ENCODE measurements around the gene CHD2. TPM values are rescaled to one million over a fixed set of nuclear protein-coding genes. Genes with fewer than 3 reads are reported as not detected.

Gene CHD2
- total and polyA plus RNA-seq, 2 donors (not counting 3 experiments of a cell fraction or from before 2014, with no cell fraction given), result 53.8 to 97.9 TPM

DNA sequence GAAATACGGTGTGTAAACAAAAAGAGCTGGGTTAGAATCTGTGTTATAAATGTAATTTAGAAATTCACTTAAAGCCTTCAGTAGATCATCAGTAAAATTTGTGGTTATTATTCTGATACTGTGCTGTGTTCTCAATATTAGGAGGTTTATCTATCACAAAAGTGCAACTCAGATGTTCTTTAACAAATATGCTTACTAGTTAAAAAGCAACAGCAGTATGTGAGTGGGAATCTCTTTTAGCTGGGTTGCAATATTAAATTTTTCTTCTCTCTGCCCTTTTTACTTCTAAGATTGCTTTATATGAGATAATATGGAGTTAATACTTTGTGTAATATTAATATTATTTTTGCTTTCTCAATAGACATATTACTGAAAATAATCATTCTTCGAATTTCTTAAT is 53.4 kb downstream of the CHD2 start:
- CTCF ChIA-PET, result interaction anchor here (0.9 to 1.4 kb wide), 4 partner anchors 11 to 25 kb away, joined by 3 read pairs; no protein-coding TSS in a partner anchor
- Histone ChIP-seq H4K20me1 (replicated peaks; ENCODE audit: control insufficient read depth, extremely low read depth, insufficient read depth, low read length) (peaks cover 2% of the 10 kb centered on the region), H2AFZ (ENCODE audit: low read depth, low read length) (no peak overlapping the region), H3K79me2 (ENCODE audit: control insufficient read depth, insufficient read depth, low read length) (peaks cover 50% of the 10 kb centered on the region), H3K27me3 (ENCODE audit: control insufficient read depth in 2 of 2, insufficient read depth in 2 of 2, low read length in 2 of 2) (no peaks in the 10 kb centered on the region), H3K36me3 (ENCODE audit: control insufficient read depth in 2 of 2, extremely low read depth in 1 of 2, insufficient read depth in 2 of 2, low read length in 2 of 2) (peaks cover 28 to 70% of the 10 kb centered on the region in 2 experiments), H3K27ac (ENCODE audit: insufficient read depth, low read depth, low read length) (no peak overlapping the region), H3K4me1 (ENCODE audit: control insufficient read depth, extremely low read depth, insufficient read depth, low read length) (peaks cover 2% of the 10 kb centered on the region), H3K9me3 (replicated peaks; ENCODE audit: control insufficient read depth, insufficient read depth, low read length) (peaks cover 8% of the 10 kb centered on the region), H3K4me2 (ENCODE audit: insufficient read depth, low read length) (no peak overlapping the region), H3K9ac (replicated peaks; ENCODE audit: extremely low read depth, insufficient read depth, low read length) (no peak overlapping the region), H3K9me1 (replicated peaks; ENCODE audit: control insufficient read depth, extremely low read depth, insufficient read depth, low read length) (no peaks in the 10 kb centered on the region), H3K4me3 (replicated peaks in 1 of 3; ENCODE audit: insufficient read depth in 1 of 3, low read depth in 1 of 3, low read length in 3 of 3) (no peak overlapping the region)
- DNase-seq (ENCODE audit: low read depth, low spot score) (no peak), FAIRE-seq (no peak)
- dilution Hi-C loops (cut with MboI; ENCODE audit: extremely low pct_ligation_motif_present, low sequenced_read_pairs) (no loop called here), intact Hi-C loops (cut with micrococcal nuclease) (loop anchor here (2.0 kb wide), 1 partner anchor 15 kb away; no protein-coding TSS in a partner anchor)
- TF ChIP-seq MYC (IDR thresholded peaks at IDR 0.05; ENCODE audit: low read depth, low read length), result no peak
- TF ChIP-seq, protein P1, sequence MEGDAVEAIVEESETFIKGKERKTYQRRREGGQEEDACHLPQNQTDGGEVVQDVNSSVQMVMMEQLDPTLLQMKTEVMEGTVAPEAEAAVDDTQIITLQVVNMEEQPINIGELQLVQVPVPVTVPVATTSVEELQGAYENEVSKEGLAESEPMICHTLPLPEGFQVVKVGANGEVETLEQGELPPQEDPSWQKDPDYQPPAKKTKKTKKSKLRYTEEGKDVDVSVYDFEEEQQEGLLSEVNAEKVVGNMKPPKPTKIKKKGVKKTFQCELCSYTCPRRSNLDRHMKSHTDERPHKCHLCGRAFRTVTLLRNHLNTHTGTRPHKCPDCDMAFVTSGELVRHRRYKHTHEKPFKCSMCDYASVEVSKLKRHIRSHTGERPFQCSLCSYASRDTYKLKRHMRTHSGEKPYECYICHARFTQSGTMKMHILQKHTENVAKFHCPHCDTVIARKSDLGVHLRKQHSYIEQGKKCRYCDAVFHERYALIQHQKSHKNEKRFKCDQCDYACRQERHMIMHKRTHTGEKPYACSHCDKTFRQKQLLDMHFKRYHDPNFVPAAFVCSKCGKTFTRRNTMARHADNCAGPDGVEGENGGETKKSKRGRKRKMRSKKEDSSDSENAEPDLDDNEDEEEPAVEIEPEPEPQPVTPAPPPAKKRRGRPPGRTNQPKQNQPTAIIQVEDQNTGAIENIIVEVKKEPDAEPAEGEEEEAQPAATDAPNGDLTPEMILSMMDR (IDR thresholded peaks at IDR 0.05; ENCODE audit: extremely low read depth in 1 of 2, insufficient read depth in 1 of 2, low read depth in 1 of 2, low read length in 2 of 2), result no peak
- TF ChIP-seq POLR2AphosphoS5 (IDR thresholded peaks at IDR 0.05; ENCODE audit: insufficient read depth, low read depth, low read length), result no peak
- no peak for TF ChIP-seq GATA2 (IDR thresholded peaks at IDR 0.05; ENCODE audit: insufficient read depth, insufficient read length, low read depth, low read length)
- TF ChIP-seq, protein P2, sequence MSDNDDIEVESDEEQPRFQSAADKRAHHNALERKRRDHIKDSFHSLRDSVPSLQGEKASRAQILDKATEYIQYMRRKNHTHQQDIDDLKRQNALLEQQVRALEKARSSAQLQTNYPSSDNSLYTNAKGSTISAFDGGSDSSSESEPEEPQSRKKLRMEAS (IDR thresholded peaks at IDR 0.05; ENCODE audit: insufficient read depth, insufficient read length), result no peak
- TF ChIP-seq JUN (IDR thresholded peaks at IDR 0.05; ENCODE audit: borderline replicate concordance, insufficient read depth, insufficient read length, low read depth), result no peak
- TF ChIP-seq FOS (IDR thresholded peaks at IDR 0.05; ENCODE audit: borderline replicate concordance, insufficient read depth, low read length), result no peak
- no peak for TF ChIP-seq POLR2A (IDR thresholded peaks at IDR 0.05; ENCODE audit: low read depth, low read length)
- no peak for TF ChIP-seq EZH2 (IDR thresholded peaks at IDR 0.05; ENCODE audit: borderline replicate concordance, low read depth, low read length, severe bottlenecking)
- no TSS peak for BruUV-seq (replicated peaks)
- POLR2A ChIA-PET, result interaction anchor here (1.0 kb wide), 1 partner anchor 54 kb away, joined by 3 read pairs; the partner anchor contains the start of gene CHD2
